Neural progenitor cell (in vitro differentiated cells): ENCODE measurements around the gene SCUBE2.

Source experiments
- CTCF ChIP-seq: fragments of 200-600 bp; sonication (generic); IDR thresholded peaks from 2 replicates; pipeline ENCODE4 v1.5.1; 2017; ENCODE audit warnings: antibody characterized with exemption, mild to moderate bottlenecking
- EZH2 ChIP-seq: fragments of 200-600 bp; sonication (generic); IDR thresholded peaks from 2 replicates; pipeline ENCODE4 v1.6.1; 2017; ENCODE audit warnings: antibody characterized with exemption, mild to moderate bottlenecking, moderate library complexity
- EZH2phosphoT487 ChIP-seq: fragments of 200-600 bp; sonication (generic); IDR thresholded peaks from 2 replicates; pipeline ENCODE4 v1.6.1; 2017; ENCODE audit warnings: antibody characterized with exemption

GRCh38 chr11:9016916-9017642 lies 74.3 kb downstream of the SCUBE2 start:
- TF ChIP-seq CTCF (no peak), EZH2 (no peak), EZH2phosphoT487 (no peak)
